Mesendoderm (in vitro differentiated cells): ENCODE data around the gene IFI44.
A peak's percentile ranks its signal among the peaks of the same experiment; 100 is the strongest.

Experiments used
- DNase-seq: peaks from one replicate; pipeline ENCODE4 v3.0.0; 2013
- H2AK5ac ChIP-seq: 2 replicates; pipeline ENCODE4 v1.6.1; 2013; ENCODE audit warnings: low read length, inconsistent platforms
- H2BK120ac ChIP-seq: 2 replicates; pipeline ENCODE4 v1.6.1; 2013; ENCODE audit warnings: low read depth, mild to moderate bottlenecking, low read length, moderate library complexity, mixed read lengths
- H2BK15ac ChIP-seq: replicated peaks from 2 replicates; pipeline ENCODE4 v1.6.1; 2013; ENCODE audit warnings: low read depth, mild to moderate bottlenecking, moderate library complexity
- H2BK5ac ChIP-seq: 2 replicates; pipeline ENCODE4 v1.6.1; 2013; ENCODE audit warnings: low read length, inconsistent platforms
- H3K18ac ChIP-seq: 2 replicates; pipeline ENCODE4 v1.6.1; 2013; ENCODE audit warnings: mild to moderate bottlenecking, low read length, mixed read lengths
- H3K23ac ChIP-seq: one replicate; pipeline ENCODE4 v1.6.1; 2013; ENCODE audit warnings: low read length
- H3K27ac ChIP-seq: 2 replicates; pipeline ENCODE4 v1.5.1; 2013; ENCODE audit warnings: low read depth, mild to moderate bottlenecking, inconsistent platforms, low read length, moderate library complexity
- H3K27me3 ChIP-seq: 2 replicates; pipeline ENCODE4 v1.6.1; 2013; ENCODE audit warnings: low read length, control low read depth, mild to moderate bottlenecking, inconsistent platforms; ENCODE audit not compliant: insufficient read depth, poor library complexity
- H3K36me3 ChIP-seq: 2 replicates; pipeline ENCODE4 v1.6.1; 2013; ENCODE audit warnings: low read length, inconsistent platforms; ENCODE audit not compliant: control insufficient read depth, insufficient read depth
- H3K4ac ChIP-seq: one replicate; pipeline ENCODE4 v1.6.1; 2013; ENCODE audit warnings: low read depth, mild to moderate bottlenecking, low read length, moderate library complexity
- H3K4me1 ChIP-seq: 2 replicates; pipeline ENCODE4 v1.6.1; 2013; ENCODE audit warnings: low read depth, low read length, inconsistent platforms; ENCODE audit not compliant: control insufficient read depth
- H3K4me2 ChIP-seq: 2 replicates; pipeline ENCODE4 v1.6.1; 2013; ENCODE audit warnings: low read length
- H3K4me3 ChIP-seq: 2 replicates; pipeline ENCODE4 v1.5.1; 2013; ENCODE audit warnings: mild to moderate bottlenecking, low read length
- H3K56ac ChIP-seq: one replicate; pipeline ENCODE4 v1.6.1; 2013; ENCODE audit warnings: low read length
- H3K79me1 ChIP-seq: 2 replicates; pipeline ENCODE4 v1.6.1; 2013; ENCODE audit warnings: low read length, inconsistent platforms
- H3K79me2 ChIP-seq: 2 replicates; pipeline ENCODE4 v1.6.1; 2013; ENCODE audit warnings: mild to moderate bottlenecking, low read length; ENCODE audit not compliant: control insufficient read depth, insufficient read depth
- H3K9ac ChIP-seq: 2 replicates; pipeline ENCODE4 v1.6.1; 2013; ENCODE audit warnings: low read length, inconsistent platforms
- H4K5ac ChIP-seq: one replicate; pipeline ENCODE4 v1.6.1; 2013; ENCODE audit warnings: low read length
- H4K8ac ChIP-seq: one replicate; pipeline ENCODE4 v1.6.1; 2013; ENCODE audit warnings: low read depth, mild to moderate bottlenecking, control low read depth, low read length, moderate library complexity
- WGBS: extraction: QIAGEN DNeasy Blood & Tissue Kit; methylation state at CpG from one replicate; pipeline ENCODE4 v1.1.7; 2013; ENCODE audit warnings: low lambda C conversion rate, missing lambda C conversion rate; ENCODE audit not compliant: insufficient coverage; ENCODE audit errors: extremely low coverage; 5-methylcytosine and 5-hydroxymethylcytosine counted together

The IFI44 gene

GRCh38 chr1:78651241-78651640, 1.6 kb downstream of the IFI44 start:
- Histone ChIP-seq H3K27me3 (no peaks in the 10 kb centered on the region), H2BK120ac (no peak overlapping the region), H2BK15ac (no peak overlapping the region), H2BK5ac (no peak overlapping the region), H3K56ac (no peak overlapping the region), H4K5ac (no peak overlapping the region), H3K4me3 (no peak overlapping the region), H3K4me2 (no peak overlapping the region), H3K4me1 (no peaks in the 10 kb centered on the region), H3K23ac (no peak overlapping the region), H2AK5ac (no peak overlapping the region), H3K36me3 (no peaks in the 10 kb centered on the region), H4K8ac (no peak overlapping the region), H3K79me2 (no peaks in the 10 kb centered on the region), H3K4ac (no peak overlapping the region), H3K9ac (no peak overlapping the region), H3K18ac (no peak overlapping the region), H3K27ac (no peak overlapping the region), H3K79me1 (no peaks in the 10 kb centered on the region)
- DNase-seq, result no peak
- WGBS, result no CpG with 5 or more reads among the region's 12 CpGs

GRCh38 chr1:78652019-78652560, 2.5 kb downstream of the IFI44 start:
- no peak overlapping the region for H4K5ac ChIP-seq
- H4K8ac ChIP-seq, result no peak overlapping the region
- H3K79me1 ChIP-seq, result no peaks in the 10 kb centered on the region
- no peaks in the 10 kb centered on the region for H3K79me2 ChIP-seq
- H2BK15ac ChIP-seq, result no peak overlapping the region
- no peak overlapping the region for H3K56ac ChIP-seq
- WGBS, result no CpG with 5 or more reads among the region's 17 CpGs
- H2BK5ac ChIP-seq, result no peak overlapping the region
- H2BK120ac ChIP-seq, result no peak overlapping the region
- no peak for DNase-seq
- H3K4me2 ChIP-seq, result no peak overlapping the region
- H3K36me3 ChIP-seq, result no peaks in the 10 kb centered on the region
- no peak overlapping the region for H3K23ac ChIP-seq
- H3K9ac ChIP-seq, result no peak overlapping the region
- H2AK5ac ChIP-seq, result no peak overlapping the region
- H3K4me3 ChIP-seq, result no peak overlapping the region
- no peaks in the 10 kb centered on the region for H3K4me1 ChIP-seq
- no peak overlapping the region for H3K18ac ChIP-seq
- H3K27ac ChIP-seq, result no peak overlapping the region
- H3K4ac ChIP-seq, result no peak overlapping the region
- no peaks in the 10 kb centered on the region for H3K27me3 ChIP-seq

- Histone ChIP-seq H3K27me3 (no peaks in the 10 kb centered on the region), H3K27ac (no peak overlapping the region)
These were observed 9.3 kb downstream of the IFI44 start for GRCh38 chr1:78658901-78659300.

GRCh38 chr1:78663923-78664322, 14.3 kb downstream of the IFI44 start:
- no peak overlapping the region for H2BK120ac ChIP-seq
- H3K27me3 ChIP-seq, result no peaks in the 10 kb centered on the region
- H3K4me3 ChIP-seq, result no peak overlapping the region
- no peak overlapping the region for H4K5ac ChIP-seq
- no peak overlapping the region for H3K23ac ChIP-seq
- no peak overlapping the region for H3K56ac ChIP-seq
- no peak overlapping the region for H3K4me2 ChIP-seq
- no peak overlapping the region for H3K18ac ChIP-seq
- no peak overlapping the region for H4K8ac ChIP-seq
- H3K4ac ChIP-seq, result no peak overlapping the region
- no peak overlapping the region for H2BK15ac ChIP-seq
- no peak overlapping the region for H3K9ac ChIP-seq
- H3K36me3 ChIP-seq, result no peaks in the 10 kb centered on the region
- H2AK5ac ChIP-seq, result no peak overlapping the region
- no peaks in the 10 kb centered on the region for H3K4me1 ChIP-seq
- DNase-seq, result no peak
- no peaks in the 10 kb centered on the region for H3K79me2 ChIP-seq
- WGBS, result no CpG with 5 or more reads among the region's 2 CpGs
- no peaks in the 10 kb centered on the region for H3K79me1 ChIP-seq
- no peak overlapping the region for H3K27ac ChIP-seq
- H2BK5ac ChIP-seq, result no peak overlapping the region

More at GRCh38 chr1:78658901-78659300, 9.3 kb downstream of the IFI44 start:
- peak; percentile 27 for DNase-seq
- H2BK15ac ChIP-seq, result no peak overlapping the region
- H3K4ac ChIP-seq, result no peak overlapping the region
- H3K18ac ChIP-seq, result no peak overlapping the region
- no peak overlapping the region for H3K9ac ChIP-seq
- H2BK120ac ChIP-seq, result no peak overlapping the region
- H3K36me3 ChIP-seq, result no peaks in the 10 kb centered on the region
- H3K56ac ChIP-seq, result no peak overlapping the region
- no peaks in the 10 kb centered on the region for H3K4me1 ChIP-seq
- no peak overlapping the region for H3K23ac ChIP-seq
- no peak overlapping the region for H3K4me2 ChIP-seq
- no peak overlapping the region for H2AK5ac ChIP-seq
- H4K5ac ChIP-seq, result no peak overlapping the region
- no peaks in the 10 kb centered on the region for H3K79me2 ChIP-seq
- no peak overlapping the region for H2BK5ac ChIP-seq
- no peak overlapping the region for H3K4me3 ChIP-seq
- H3K79me1 ChIP-seq, result no peaks in the 10 kb centered on the region
- WGBS, result no CpG with 5 or more reads among the region's 1 CpG
- H4K8ac ChIP-seq, result no peak overlapping the region

GRCh38 chr1:78664763-78665162, 15.1 kb downstream of the IFI44 start:
- Histone ChIP-seq H2BK15ac (no peak overlapping the region), H3K23ac (no peak overlapping the region), H3K4me2 (no peak overlapping the region), H2BK120ac (no peak overlapping the region), H3K18ac (no peak overlapping the region), H3K79me1 (no peaks in the 10 kb centered on the region), H2BK5ac (no peak overlapping the region), H3K27ac (no peak overlapping the region), H4K5ac (no peak overlapping the region), H3K56ac (no peak overlapping the region), H2AK5ac (no peak overlapping the region), H3K36me3 (no peaks in the 10 kb centered on the region), H4K8ac (no peak overlapping the region), H3K27me3 (no peaks in the 10 kb centered on the region), H3K4ac (no peak overlapping the region), H3K4me3 (no peak overlapping the region), H3K4me1 (no peaks in the 10 kb centered on the region), H3K9ac (no peak overlapping the region), H3K79me2 (no peaks in the 10 kb centered on the region)
- no peak for DNase-seq
- WGBS, result no CpG with 5 or more reads among the region's 1 CpG

- Histone ChIP-seq H3K36me3 (no peaks in the 10 kb centered on the region), H3K79me2 (no peaks in the 10 kb centered on the region), H3K56ac (no peak overlapping the region), H4K8ac (no peak overlapping the region), H2BK5ac (no peak overlapping the region), H3K4me1 (no peaks in the 10 kb centered on the region), H4K5ac (no peak overlapping the region), H2BK15ac (no peak overlapping the region), H3K4me2 (no peak overlapping the region), H3K18ac (no peak overlapping the region), H2BK120ac (no peak overlapping the region), H3K4me3 (no peak overlapping the region), H3K9ac (no peak overlapping the region), H3K27ac (no peak overlapping the region), H3K23ac (no peak overlapping the region), H2AK5ac (no peak overlapping the region), H3K79me1 (no peaks in the 10 kb centered on the region), H3K27me3 (no peaks in the 10 kb centered on the region), H3K4ac (no peak overlapping the region)
- no peak for DNase-seq
- no CpG with 5 or more reads among the region's 6 CpGs for WGBS
These were observed 16.2 kb downstream of the IFI44 start for GRCh38 chr1:78665809-78666208.
